Caki2 (cell line): ENCODE measurements around the gene TMEM63B. TPM values are rescaled to one million over a fixed set of nuclear protein-coding genes. Genes with fewer than 3 reads are reported as not detected.
"Not testable (repeated sequence)": the region's sequence is repeated elsewhere in the genome, so short reads cannot be mapped to it uniquely, and the experiment has no call there.

ENCODE experiments used
- DNase-seq: peaks from one replicate; pipeline ENCODE4 v3.0.0-alpha.2; 2015; ENCODE audit warnings: low read depth
- in situ Hi-C: cut with HindIII; loops from 2 replicates; pipeline ENCODE4 v1.10.0; 2016; ENCODE audit warnings: low sequenced_read_pairs, low pct_unique_long_range_greater_than_20kb, mixed read lengths
- total RNA-seq: library from RNA; depleted of rRNA; stranded (reverse); fragments of >200 nt; shearing (Covaris generic); gene quantifications from 2 replicates; pipeline ENCODE4 v1.2.3, GENCODE V29; 2014; ENCODE audit warnings: low replicate concordance; rRNA removed

TMEM63B gene
- 6.2 and 7.3 TPM in 2 replicates for total RNA-seq

- in situ Hi-C loops: no loop called here
- DNase-seq: peak; percentile 71
Measured at GRCh38 chr6:44127186-44128019, at the start of gene TMEM63B, which contains the start of gene MRPL14. Gene TMEM63B, plus strand, starts transcription at chr6:44127554. Its CDS starts 7,031 bp downstream, at chr6:44134585. Gene MRPL14, minus strand, starts transcription at chr6:44127452. Its CDS starts 10,841 bp downstream, at chr6:44116611.

GRCh38 chr6:44078219-44078826, 49.0 kb upstream of the TMEM63B start:
- in situ Hi-C loops: no loop called here
- DNase-seq: no peak

- in situ Hi-C loops: no loop called here
- DNase-seq: peak; percentile 84
Measured at GRCh38 chr6:44078827-44079671, 48.3 kb upstream of the TMEM63B start.

GRCh38 chr6:44079672-44080071, 47.7 kb upstream of the TMEM63B start:
- DNase-seq: no peak
- in situ Hi-C loops: no loop called here

- DNase-seq: no peak
- in situ Hi-C loops: no loop called here
Measured at GRCh38 chr6:44080561-44081521, 46.5 kb upstream of the TMEM63B start.

GRCh38 chr6:44081753-44082152, 45.6 kb upstream of the TMEM63B start:
- in situ Hi-C loops: no loop called here
- DNase-seq: no peak

GRCh38 chr6:44082872-44083321, 44.5 kb upstream of the TMEM63B start:
- in situ Hi-C loops: no loop called here
- DNase-seq: no peak

GRCh38 chr6:44084231-44085014, 42.9 kb upstream of the TMEM63B start:
- in situ Hi-C loops: no loop called here
- no peak for DNase-seq

- in situ Hi-C loops: no loop called here
- no peak for DNase-seq
Measured at GRCh38 chr6:44085219-44085618, 42.1 kb upstream of the TMEM63B start.

GRCh38 chr6:44086931-44087574, 40.3 kb upstream of the TMEM63B start:
- peak; percentile 72 for DNase-seq
- in situ Hi-C loops: no loop called here

- in situ Hi-C loops: no loop called here
- DNase-seq: no peak
Measured at GRCh38 chr6:44087623-44088022, 39.7 kb upstream of the TMEM63B start.

GRCh38 chr6:44088827-44089590, 38.3 kb upstream of the TMEM63B start:
- in situ Hi-C loops: no loop called here
- no peak for DNase-seq

- DNase-seq: no peak
- in situ Hi-C loops: no loop called here
Measured at GRCh38 chr6:44090465-44090864, 36.9 kb upstream of the TMEM63B start.

- in situ Hi-C loops, DNase-seq: not testable (repeated sequence)
Measured at GRCh38 chr6:44091356-44091755, 36.0 kb upstream of the TMEM63B start.

GRCh38 chr6:44091981-44092884, 35.1 kb upstream of the TMEM63B start:
- in situ Hi-C loops: no loop called here
- DNase-seq: no peak
